SU-DHL-6 (cell line): ENCODE results near the gene HS3ST3B1.

ENCODE experiments used
- H2AFZ ChIP-seq: fragments of 200-600 bp; sonication (generic); 2 replicates; pipeline ENCODE4 v1.6.1; 2014; ENCODE audit warnings: low read depth, mild to moderate bottlenecking, moderate library complexity, mixed read lengths, antibody characterized with exemption, low read length; ENCODE audit not compliant: severe bottlenecking
- H3F3A ChIP-seq: fragments of 200-600 bp; shearing (Covaris generic); 2 replicates; pipeline ENCODE4 v1.6.0; 2016; ENCODE audit warnings: antibody characterized with exemption, mild to moderate bottlenecking; ENCODE audit not compliant: insufficient read depth
- H3K27ac ChIP-seq: fragments of 200-600 bp; sonication (generic); 2 replicates; pipeline ENCODE4 v1.5.1; 2016; ENCODE audit warnings: low read depth, mild to moderate bottlenecking, low read length, moderate library complexity, mixed read lengths
- H3K27me3 ChIP-seq: fragments of 200-600 bp; sonication (generic), shearing (Covaris generic); 2 replicates; pipeline ENCODE4 v1.6.0; 2014; ENCODE audit warnings: mild to moderate bottlenecking, low read length
- H3K36me3 ChIP-seq: fragments of 200-600 bp; sonication (generic); 2 replicates; pipeline ENCODE4 v1.6.1; 2014; ENCODE audit warnings: mild to moderate bottlenecking, low read length, mixed read lengths
- H3K4me2 ChIP-seq: fragments of 300-600, 200-600 bp; shearing (Covaris generic), sonication (generic); 2 replicates; pipeline ENCODE4 v1.6.0; 2014; ENCODE audit warnings: low read length, low read depth, mild to moderate bottlenecking; ENCODE audit not compliant: poor library complexity, severe bottlenecking
- H3K4me3 ChIP-seq: fragments of 200-600 bp; sonication (generic); 2 replicates; pipeline ENCODE4 v1.5.1; 2014; ENCODE audit warnings: antibody characterized with exemption, low read length, mild to moderate bottlenecking, mixed read lengths; ENCODE audit not compliant: insufficient read depth, poor library complexity, severe bottlenecking
- H3K79me2 ChIP-seq: fragments of 200-600 bp; sonication (generic); 2 replicates; pipeline ENCODE4 v1.6.1; 2014; ENCODE audit warnings: mild to moderate bottlenecking, low read length, moderate library complexity; ENCODE audit not compliant: insufficient read depth
- H3K9ac ChIP-seq: fragments of 200-600 bp; sonication (generic); 2 replicates; pipeline ENCODE4 v1.7.0; 2014; ENCODE audit warnings: mild to moderate bottlenecking, low read length
- H3K9me2 ChIP-seq: fragments of 200-600 bp; sonication (generic); replicated peaks from 2 replicates; pipeline ENCODE4 v1.6.1; 2014; ENCODE audit warnings: low read length; ENCODE audit not compliant: insufficient read depth
- H3K9me3 ChIP-seq: fragments of 200-600 bp; sonication (generic); 2 replicates; pipeline ENCODE4 v1.6.1; 2014; ENCODE audit warnings: low read length, mixed read lengths; ENCODE audit not compliant: insufficient read depth
- H4K20me1 ChIP-seq: fragments of 200-600 bp; sonication (generic); 2 replicates; pipeline ENCODE4 v1.6.1; 2014; ENCODE audit warnings: low read depth, mild to moderate bottlenecking, antibody characterized with exemption, low read length, moderate library complexity, mixed read lengths
- CTCF ChIP-seq: fragments of 200-600 bp; sonication (generic); IDR thresholded peaks from one replicate; pipeline ENCODE4 v1.5.1; 2017; ENCODE audit warnings: antibody characterized with exemption, mild to moderate bottlenecking, low read length, moderate library complexity; ENCODE audit not compliant: insufficient read depth, poor library complexity, severe bottlenecking
- EZH2phosphoT487 ChIP-seq: fragments of 200-600 bp; sonication (generic), shearing (Covaris generic); conservative IDR thresholded peaks from 2 replicates; pipeline ENCODE4 v1.6.1; 2018; ENCODE audit warnings: mild to moderate bottlenecking, antibody characterized with exemption, low read length, moderate library complexity, mixed read lengths

The HS3ST3B1 gene

GRCh38 chr17:14387036-14387435, 86.2 kb downstream of the HS3ST3B1 start:
- Histone ChIP-seq H4K20me1 (no peaks in the 10 kb centered on the region), H3K36me3 (no peaks in the 10 kb centered on the region), H2AFZ (no peak overlapping the region), H3K4me2 (no peak overlapping the region), H3K4me3 (no peak overlapping the region), H3K9me3 (no peaks in the 10 kb centered on the region), H3K9me2 (no peaks in the 10 kb centered on the region), H3K9ac (no peak overlapping the region), H3K27ac (no peak overlapping the region), H3K27me3 (no peaks in the 10 kb centered on the region), H3F3A (no peaks in the 10 kb centered on the region), H3K79me2 (no peaks in the 10 kb centered on the region)
- TF ChIP-seq EZH2phosphoT487 (no peak), CTCF (no peak)

- H3F3A ChIP-seq = no peaks in the 10 kb centered on the region
- no peaks in the 10 kb centered on the region for H3K36me3 ChIP-seq
- no peak overlapping the region for H3K9ac ChIP-seq
- no peaks in the 10 kb centered on the region for H3K27me3 ChIP-seq
- no peak overlapping the region for H3K4me2 ChIP-seq
- no peak overlapping the region for H2AFZ ChIP-seq
- no peaks in the 10 kb centered on the region for H3K9me3 ChIP-seq
- no peak for TF ChIP-seq EZH2phosphoT487
- TF ChIP-seq CTCF = no peak
- no peak overlapping the region for H3K4me3 ChIP-seq
- H3K79me2 ChIP-seq = no peaks in the 10 kb centered on the region
- no peak overlapping the region for H3K27ac ChIP-seq
- no peaks in the 10 kb centered on the region for H3K9me2 ChIP-seq
- H4K20me1 ChIP-seq = no peaks in the 10 kb centered on the region
Measured at GRCh38 chr17:14389681-14390080, 88.8 kb downstream of the HS3ST3B1 start.

DNA sequence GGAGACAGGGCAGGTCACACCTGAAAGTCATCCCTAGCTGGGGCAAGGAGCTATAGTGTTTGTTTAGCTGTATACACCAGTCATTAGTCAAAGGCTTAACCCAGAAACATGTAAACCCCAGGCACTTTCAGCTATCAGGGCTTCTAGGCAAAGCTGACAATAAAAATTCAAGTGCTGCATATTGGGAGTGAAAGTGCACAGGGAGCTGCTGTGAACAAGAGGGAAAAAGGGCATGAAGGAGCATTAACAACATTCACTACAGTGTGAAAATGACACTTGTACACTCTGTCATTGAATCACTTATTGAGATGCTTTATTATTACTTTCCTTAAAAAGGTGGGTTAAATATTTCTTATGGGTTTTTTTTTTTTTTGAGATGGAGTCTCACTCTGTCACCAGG, 92.8 kb downstream of the HS3ST3B1 start:
- no peak for TF ChIP-seq EZH2phosphoT487
- no peaks in the 10 kb centered on the region for H3K79me2 ChIP-seq
- no peak overlapping the region for H3K9ac ChIP-seq
- no peaks in the 10 kb centered on the region for H4K20me1 ChIP-seq
- H3K9me2 ChIP-seq = no peaks in the 10 kb centered on the region
- H3F3A ChIP-seq = no peaks in the 10 kb centered on the region
- H3K4me2 ChIP-seq = no peak overlapping the region
- no peak overlapping the region for H3K27ac ChIP-seq
- no peaks in the 10 kb centered on the region for H3K36me3 ChIP-seq
- H3K4me3 ChIP-seq = no peak overlapping the region
- no peak overlapping the region for H2AFZ ChIP-seq
- no peaks in the 10 kb centered on the region for H3K9me3 ChIP-seq
- no peaks in the 10 kb centered on the region for H3K27me3 ChIP-seq

DNA sequence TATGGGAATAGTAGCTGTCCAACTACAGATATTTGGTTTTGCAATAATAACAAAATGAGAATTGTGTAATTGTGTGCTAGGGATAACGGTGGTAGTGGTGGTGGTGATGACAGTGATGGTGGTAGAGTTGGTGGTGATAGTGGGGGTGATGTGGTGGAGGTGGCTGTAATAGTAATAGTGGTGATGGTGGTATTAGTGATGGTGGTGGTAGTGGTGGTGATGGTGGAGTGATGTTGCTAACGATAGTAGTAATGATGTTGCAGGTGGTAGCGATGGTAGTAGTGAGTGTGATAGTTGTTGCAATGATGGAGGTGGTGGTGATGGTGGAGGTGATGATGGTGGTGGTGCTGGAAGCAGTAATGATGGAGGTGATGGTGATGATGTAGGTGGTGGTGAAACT, 94.4 kb downstream of the HS3ST3B1 start:
- TF ChIP-seq EZH2phosphoT487 = no peak
- TF ChIP-seq CTCF = no peak
- H3K9me3 ChIP-seq = no peaks in the 10 kb centered on the region
- no peaks in the 10 kb centered on the region for H3K36me3 ChIP-seq
- no peak overlapping the region for H3K9ac ChIP-seq
- H3F3A ChIP-seq = no peaks in the 10 kb centered on the region
- H3K9me2 ChIP-seq = no peaks in the 10 kb centered on the region
- no peak overlapping the region for H3K4me2 ChIP-seq
- no peaks in the 10 kb centered on the region for H3K27me3 ChIP-seq
- H3K79me2 ChIP-seq = no peaks in the 10 kb centered on the region
- no peak overlapping the region for H3K4me3 ChIP-seq
- H4K20me1 ChIP-seq = no peaks in the 10 kb centered on the region
- H2AFZ ChIP-seq = no peak overlapping the region
- no peak overlapping the region for H3K27ac ChIP-seq
